ENCODE data around the gene FANK1.
A peak's percentile ranks its signal among the peaks of the same experiment; 100 is the strongest.
"Not testable (repeated sequence)": the region's sequence is repeated elsewhere in the genome, so short reads cannot be mapped to it uniquely, and the experiment has no call there.

The FANK1 gene

DNA sequence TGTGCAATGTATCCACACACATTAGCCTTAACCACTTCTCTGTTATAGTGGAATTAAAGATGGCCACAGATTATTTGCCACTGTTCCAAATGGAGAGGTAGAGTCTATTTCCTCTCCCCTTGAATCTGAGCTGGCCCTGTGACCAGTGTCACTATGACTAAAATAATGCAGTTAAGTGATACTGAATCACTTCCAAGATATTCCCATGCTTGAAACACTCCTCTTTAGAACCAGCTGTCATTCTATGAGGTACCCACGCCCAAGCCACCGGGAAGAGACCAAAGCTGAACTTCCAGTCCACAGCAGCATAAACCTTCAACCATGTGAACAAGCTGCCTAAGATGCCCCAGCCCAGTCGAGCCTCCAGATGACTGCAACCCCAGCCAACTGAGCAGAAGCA lies 13.2 kb upstream of the FANK1 start:
- Histone ChIP-seq H3K4me1 (no peaks in the 10 kb centered on the region), H3K36me3 (no peaks in the 10 kb centered on the region), H3K4me3 (ENCODE audit: low read depth, low read length) (no peak overlapping the region), H3K9me3 (no peaks in the 10 kb centered on the region), H3K27me3 (no peaks in the 10 kb centered on the region; the same call in 1 of the 2 replicates)
- TF ChIP-seq, protein P1, sequence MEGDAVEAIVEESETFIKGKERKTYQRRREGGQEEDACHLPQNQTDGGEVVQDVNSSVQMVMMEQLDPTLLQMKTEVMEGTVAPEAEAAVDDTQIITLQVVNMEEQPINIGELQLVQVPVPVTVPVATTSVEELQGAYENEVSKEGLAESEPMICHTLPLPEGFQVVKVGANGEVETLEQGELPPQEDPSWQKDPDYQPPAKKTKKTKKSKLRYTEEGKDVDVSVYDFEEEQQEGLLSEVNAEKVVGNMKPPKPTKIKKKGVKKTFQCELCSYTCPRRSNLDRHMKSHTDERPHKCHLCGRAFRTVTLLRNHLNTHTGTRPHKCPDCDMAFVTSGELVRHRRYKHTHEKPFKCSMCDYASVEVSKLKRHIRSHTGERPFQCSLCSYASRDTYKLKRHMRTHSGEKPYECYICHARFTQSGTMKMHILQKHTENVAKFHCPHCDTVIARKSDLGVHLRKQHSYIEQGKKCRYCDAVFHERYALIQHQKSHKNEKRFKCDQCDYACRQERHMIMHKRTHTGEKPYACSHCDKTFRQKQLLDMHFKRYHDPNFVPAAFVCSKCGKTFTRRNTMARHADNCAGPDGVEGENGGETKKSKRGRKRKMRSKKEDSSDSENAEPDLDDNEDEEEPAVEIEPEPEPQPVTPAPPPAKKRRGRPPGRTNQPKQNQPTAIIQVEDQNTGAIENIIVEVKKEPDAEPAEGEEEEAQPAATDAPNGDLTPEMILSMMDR (IDR thresholded peaks at IDR 0.05; ENCODE audit: low read depth, low read length), result no peak
- DNase-seq, result no peak

DNA sequence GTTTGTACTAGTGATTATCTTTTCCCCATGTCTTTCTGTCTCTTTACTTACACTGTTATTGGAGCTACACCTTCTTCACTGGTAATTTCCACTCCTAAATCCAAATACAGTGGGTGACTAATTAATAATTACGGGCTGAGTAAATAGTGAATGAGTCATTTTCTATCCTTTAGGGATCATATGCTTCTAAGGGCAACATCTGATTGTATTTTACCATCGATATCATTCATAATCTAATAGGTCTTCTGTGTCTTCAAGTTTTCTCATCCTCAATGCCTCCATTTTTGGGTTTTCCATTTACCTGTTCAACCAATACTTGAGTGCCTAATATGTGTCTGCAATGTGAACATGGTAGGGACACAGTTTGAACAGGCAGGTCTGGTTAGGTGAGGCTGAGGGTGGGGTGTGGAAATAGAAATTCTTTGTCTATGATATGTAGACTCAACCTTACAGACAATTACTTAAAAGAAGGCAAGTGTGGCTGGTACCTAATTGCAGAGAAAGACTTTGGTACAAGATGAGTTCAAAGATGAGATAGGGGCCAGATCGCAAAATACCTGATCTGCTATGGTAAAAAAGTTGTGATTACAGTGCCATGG lies 9.4 kb upstream of the FANK1 start:
- H3K9me3 ChIP-seq, result no peaks in the 10 kb centered on the region
- no peaks in the 10 kb centered on the region for H3K4me1 ChIP-seq
- DNase-seq, result no peak
- H3K36me3 ChIP-seq, result no peaks in the 10 kb centered on the region
- H3K27me3 ChIP-seq, result no peaks in the 10 kb centered on the region; the same call in 1 of the 2 replicates
- no peak overlapping the region for H3K4me3 ChIP-seq (ENCODE audit: low read depth, low read length)
- TF ChIP-seq, protein P1 (IDR thresholded peaks at IDR 0.05; ENCODE audit: low read depth, low read length), result no peak

DNA sequence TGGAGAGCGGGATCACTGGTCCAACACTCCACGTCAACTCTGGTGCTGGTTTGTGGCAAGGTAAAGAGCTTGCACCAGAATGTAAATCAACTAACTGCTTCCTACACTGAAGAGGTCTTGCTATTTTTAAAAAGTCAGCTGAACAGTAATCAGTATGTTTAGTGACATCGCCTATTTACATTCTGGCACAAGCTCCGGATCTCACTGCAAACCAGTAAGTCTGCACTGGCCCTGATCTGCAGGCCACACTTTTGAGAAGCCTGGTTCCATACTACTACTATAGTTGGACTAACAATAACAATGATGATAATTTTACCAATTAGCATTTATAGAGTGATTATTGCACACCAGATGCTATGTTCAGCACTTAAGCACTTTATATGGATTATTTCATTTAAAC lies 6.9 kb upstream of the FANK1 start:
- H3K36me3 ChIP-seq; H3K4me1 ChIP-seq; H3K4me3 ChIP-seq (ENCODE audit: low read depth, low read length); DNase-seq; H3K9me3 ChIP-seq; H3K27me3 ChIP-seq: not testable (repeated sequence)

- H3K27me3 ChIP-seq, result peaks cover 23% of the 10 kb centered on the region
- H3K4me1 ChIP-seq; DNase-seq; H3K36me3 ChIP-seq; H3K4me3 ChIP-seq (ENCODE audit: low read depth, low read length); H3K9me3 ChIP-seq: not testable (repeated sequence)
Observed at GRCh38 chr10:125892402-125892801, 4.0 kb upstream of the FANK1 start.

DNA sequence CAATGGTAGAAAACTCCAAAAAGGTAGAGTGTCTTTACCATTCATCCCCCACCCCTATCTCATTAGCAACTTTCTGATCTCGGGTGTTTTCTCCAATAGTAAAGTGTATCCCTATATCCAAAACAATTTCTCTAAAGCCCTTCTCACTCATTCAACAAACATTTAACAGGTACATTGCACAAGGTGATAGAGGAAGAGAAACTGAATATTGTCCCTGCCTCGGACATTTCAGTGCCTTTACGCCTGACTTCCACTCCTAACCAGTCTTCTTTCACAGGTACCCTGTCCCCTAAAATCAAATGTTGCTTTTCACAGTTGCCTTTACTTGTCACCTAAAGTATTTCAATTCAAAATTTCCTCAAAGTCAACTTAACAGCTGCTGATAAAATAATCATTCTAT lies 2.2 kb upstream of the FANK1 start:
- H3K27me3 ChIP-seq, result peaks cover 30% of the 10 kb centered on the region
- H3K4me1 ChIP-seq; H3K36me3 ChIP-seq; DNase-seq; H3K9me3 ChIP-seq; H3K4me3 ChIP-seq (ENCODE audit: low read depth, low read length): not testable (repeated sequence)

- H3K4me1 ChIP-seq, result not testable (repeated sequence)
- H3K4me3 ChIP-seq (ENCODE audit: low read depth, low read length), result peak overlapping the region; percentile 48
- DNase-seq, result peak; percentile 47
Observed at GRCh38 chr10:125895130-125896087, 955 bp upstream of the FANK1 start.

GRCh38 chr10:125897317-125897716 lies 953 bp downstream of the FANK1 start:
- H3K36me3 ChIP-seq; DNase-seq; H3K4me3 ChIP-seq (ENCODE audit: low read depth, low read length): not testable (repeated sequence)

More at GRCh38 chr10:125895130-125896087, 955 bp upstream of the FANK1 start:
- not testable (repeated sequence) for H3K9me3 ChIP-seq, H3K36me3 ChIP-seq
- H3K27me3 ChIP-seq, result peaks cover 30% of the 10 kb centered on the region

DNA sequence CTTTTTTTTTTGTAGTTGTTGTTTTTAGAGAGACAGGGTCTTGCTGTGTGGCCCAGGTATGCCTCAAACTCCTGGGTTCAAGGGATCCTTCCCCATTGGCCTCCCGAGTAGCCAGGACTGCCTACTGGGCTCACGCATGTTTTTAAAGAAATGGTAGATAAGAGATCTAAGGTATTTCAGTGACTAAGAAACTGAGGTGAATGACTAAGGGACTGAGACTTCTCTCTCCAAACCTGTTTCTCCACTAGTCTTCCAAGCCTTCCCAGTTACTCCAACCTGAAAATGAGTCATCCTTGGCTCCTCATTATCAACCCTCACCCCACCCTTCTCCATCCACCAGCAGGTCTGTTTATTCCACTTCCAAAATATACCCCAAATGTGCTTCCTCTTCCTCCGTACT lies 4.6 kb downstream of the FANK1 start:
- H3K36me3 ChIP-seq; H3K9me3 ChIP-seq; H3K4me1 ChIP-seq; DNase-seq; H3K4me3 ChIP-seq (ENCODE audit: low read depth, low read length): not testable (repeated sequence)
- peaks cover 18% of the 10 kb centered on the region for H3K27me3 ChIP-seq

More at GRCh38 chr10:125897317-125897716, 953 bp downstream of the FANK1 start:
- H3K27me3 ChIP-seq, result peaks cover 30% of the 10 kb centered on the region
- H3K9me3 ChIP-seq, H3K4me1 ChIP-seq: not testable (repeated sequence)

DNA sequence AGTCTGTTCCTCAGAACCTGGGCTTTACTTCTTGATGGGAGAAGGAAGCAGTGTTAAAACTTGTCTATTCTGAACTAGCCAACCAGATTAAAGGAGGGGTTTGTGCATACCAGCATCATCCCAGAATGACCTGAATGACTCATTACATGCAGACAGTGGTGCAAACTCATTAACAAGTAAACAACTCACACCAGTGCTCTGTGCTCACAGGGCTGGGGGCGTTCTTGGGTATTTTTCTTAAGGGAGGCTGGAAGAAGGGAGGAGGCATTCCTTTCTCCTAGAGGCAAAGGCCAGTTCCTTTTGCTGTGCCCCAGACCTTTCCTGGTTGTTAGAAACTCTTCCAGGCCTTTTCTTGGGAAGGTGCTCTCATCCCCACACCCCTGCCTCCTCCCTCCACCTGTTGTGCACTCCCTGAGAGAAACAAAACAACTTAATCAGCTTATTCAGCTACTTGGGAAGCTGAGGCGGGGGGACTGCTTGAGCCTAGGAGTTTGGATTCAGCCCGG lies 6.8 kb downstream of the FANK1 start:
- not testable (repeated sequence) for H3K27me3 ChIP-seq; H3K4me3 ChIP-seq (ENCODE audit: low read depth, low read length); H3K36me3 ChIP-seq; H3K9me3 ChIP-seq; DNase-seq; H3K4me1 ChIP-seq

- not testable (repeated sequence) for H3K9me3 ChIP-seq; H3K36me3 ChIP-seq; H3K4me3 ChIP-seq (ENCODE audit: low read depth, low read length); H3K4me1 ChIP-seq; H3K27me3 ChIP-seq; DNase-seq
Observed at GRCh38 chr10:125905069-125905994, 9.0 kb downstream of the FANK1 start.

DNA sequence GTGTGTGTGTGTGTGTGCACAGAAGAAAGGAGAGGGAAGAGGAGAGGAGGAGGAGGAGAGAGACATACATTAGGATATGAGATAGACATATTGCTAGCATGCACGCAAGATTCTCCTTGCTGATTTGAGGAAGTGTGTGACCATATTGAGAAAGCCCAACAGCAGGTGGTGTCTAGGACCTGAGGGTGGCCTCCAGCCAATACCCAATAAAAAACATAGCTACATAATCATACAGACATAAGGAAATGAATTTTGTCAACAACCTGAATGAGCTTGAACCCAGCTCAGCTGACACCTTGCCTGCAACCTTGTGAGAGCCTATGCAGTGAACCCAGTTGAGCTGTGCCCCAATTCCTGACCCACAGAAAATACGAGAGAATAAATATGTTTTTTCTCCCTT lies 11.2 kb downstream of the FANK1 start:
- not testable (repeated sequence) for H3K4me3 ChIP-seq (ENCODE audit: low read depth, low read length); DNase-seq; H3K9me3 ChIP-seq; H3K4me1 ChIP-seq; H3K27me3 ChIP-seq; H3K36me3 ChIP-seq

DNA sequence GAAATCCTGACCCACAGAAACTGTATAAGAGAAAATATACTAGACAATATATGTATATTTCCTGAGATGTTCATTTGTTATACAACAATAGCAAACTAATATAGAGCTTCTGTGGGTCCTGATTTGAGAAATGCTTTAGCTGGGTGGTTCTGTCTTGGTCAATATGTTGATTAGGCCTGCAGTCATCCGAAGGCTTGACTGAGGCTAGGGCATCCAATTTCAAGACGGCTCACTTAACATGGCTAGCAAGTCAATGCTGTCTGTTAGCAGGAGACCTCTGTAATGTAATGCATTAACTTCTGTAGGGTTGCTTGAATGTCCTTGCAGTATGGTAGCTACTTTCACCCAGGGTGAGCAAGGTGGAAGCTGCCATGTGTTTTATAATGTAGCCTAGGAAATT lies 12.4 kb downstream of the FANK1 start:
- not testable (repeated sequence) for H3K36me3 ChIP-seq; H3K4me3 ChIP-seq (ENCODE audit: low read depth, low read length); H3K27me3 ChIP-seq; DNase-seq; H3K9me3 ChIP-seq; H3K4me1 ChIP-seq

GRCh38 chr10:125909491-125909890 lies 13.1 kb downstream of the FANK1 start:
- not testable (repeated sequence) for H3K9me3 ChIP-seq; H3K36me3 ChIP-seq; H3K27me3 ChIP-seq; DNase-seq; H3K4me1 ChIP-seq; H3K4me3 ChIP-seq (ENCODE audit: low read depth, low read length)
